Measurements from ENCODE around the gene ADIPOR2. TPM values are rescaled to one million over a fixed set of nuclear protein-coding genes. Genes with fewer than 3 reads are reported as not detected.

ADIPOR2 gene
- polyA plus RNA-seq, 2 of the 4 experiments (the other 2 are of a cell fraction), result 60.4 to 65.4 TPM

DNA sequence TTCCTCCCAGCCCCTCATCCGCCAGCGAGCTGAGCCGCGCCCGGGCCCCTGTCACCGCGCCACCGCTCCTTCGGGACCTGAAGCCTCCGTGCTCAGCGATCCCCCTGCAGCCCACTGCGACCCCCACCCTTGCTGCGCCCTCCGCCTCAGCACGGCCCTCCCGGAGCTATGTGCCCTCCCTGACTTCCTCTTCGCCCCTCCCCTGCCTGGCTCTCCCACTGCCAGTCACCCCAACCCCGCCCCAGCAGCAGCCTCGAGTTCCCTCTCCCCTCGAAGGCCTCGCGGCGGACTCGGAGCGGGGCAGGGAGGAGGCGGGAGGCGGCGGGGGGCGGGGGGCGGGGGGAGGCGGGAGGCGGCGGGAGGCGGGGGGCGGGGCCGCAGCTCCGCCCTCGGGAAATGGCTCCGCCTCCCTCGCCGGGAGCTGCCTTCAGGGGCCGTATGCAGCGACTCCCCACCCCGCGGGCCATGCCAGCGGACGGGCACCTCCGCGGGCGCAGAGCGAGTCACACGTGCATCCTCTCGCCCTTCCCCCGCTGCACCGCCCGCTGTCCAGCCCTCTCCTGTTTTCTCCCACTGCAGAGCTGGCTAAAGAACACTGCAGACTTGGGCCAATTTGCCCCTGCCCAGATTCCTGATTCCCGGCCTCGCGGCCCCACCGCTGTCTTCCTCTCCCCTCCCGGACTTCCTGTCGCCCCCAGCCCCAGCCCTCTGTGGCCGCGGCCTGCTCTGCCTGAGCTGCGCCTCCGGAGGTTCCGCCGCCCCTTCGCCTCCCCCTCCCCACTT lies 29.1 kb upstream of the ADIPOR2 start (continued):
- TF ChIP-seq PHF8 (IDR thresholded peaks at IDR 0.05; ENCODE audit: borderline replicate concordance, low read depth), result no peak
- TF ChIP-seq MAFK (IDR thresholded peaks at IDR 0.05; ENCODE audit: partially characterized antibody), result no peak
- no peak for TF ChIP-seq CEBPB (IDR thresholded peaks at IDR 0.05)
- TF ChIP-seq NPAS2 (CRISPR knock-in tag; IDR thresholded peaks at IDR 0.05; ENCODE audit: borderline replicate concordance), result peak; percentile 74
- TF ChIP-seq HOXA7 (CRISPR knock-in tag; IDR thresholded peaks at IDR 0.05), result no peak
- TF ChIP-seq JUN (IDR thresholded peaks at IDR 0.05), result peak in 1 of 2 experiments; percentile 52; a peak in 2 of 5 replicates
- TF ChIP-seq BHLHE40 (IDR thresholded peaks at IDR 0.05; ENCODE audit: low read depth, low read length), result peak; percentile 83
- TF ChIP-seq NR3C1 (IDR thresholded peaks at IDR 0.05), result no peak
- TF ChIP-seq RCOR1 (IDR thresholded peaks at IDR 0.05; ENCODE audit: low read depth, low read length), result no peak
- TF ChIP-seq TFCP2L1 (CRISPR knock-in tag; IDR thresholded peaks at IDR 0.05), result 0 out of 2 replicates have a peak, but pooled peaks have one; percentile 39
- TF ChIP-seq, protein P1, sequence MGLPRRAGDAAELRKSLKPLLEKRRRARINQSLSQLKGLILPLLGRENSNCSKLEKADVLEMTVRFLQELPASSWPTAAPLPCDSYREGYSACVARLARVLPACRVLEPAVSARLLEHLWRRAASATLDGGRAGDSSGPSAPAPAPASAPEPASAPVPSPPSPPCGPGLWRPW (IDR thresholded peaks at IDR 0.05), result no peak
- no peak for TF ChIP-seq JUNB (IDR thresholded peaks at IDR 0.05)
- TF ChIP-seq, protein P2, sequence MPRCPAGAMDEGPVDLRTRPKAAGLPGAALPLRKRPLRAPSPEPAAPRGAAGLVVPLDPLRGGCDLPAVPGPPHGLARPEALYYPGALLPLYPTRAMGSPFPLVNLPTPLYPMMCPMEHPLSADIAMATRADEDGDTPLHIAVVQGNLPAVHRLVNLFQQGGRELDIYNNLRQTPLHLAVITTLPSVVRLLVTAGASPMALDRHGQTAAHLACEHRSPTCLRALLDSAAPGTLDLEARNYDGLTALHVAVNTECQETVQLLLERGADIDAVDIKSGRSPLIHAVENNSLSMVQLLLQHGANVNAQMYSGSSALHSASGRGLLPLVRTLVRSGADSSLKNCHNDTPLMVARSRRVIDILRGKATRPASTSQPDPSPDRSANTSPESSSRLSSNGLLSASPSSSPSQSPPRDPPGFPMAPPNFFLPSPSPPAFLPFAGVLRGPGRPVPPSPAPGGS (IDR thresholded peaks at IDR 0.05), result no peak
- no peak for TF ChIP-seq SREBF2 (IDR thresholded peaks at IDR 0.05)
- TF ChIP-seq, protein P3, sequence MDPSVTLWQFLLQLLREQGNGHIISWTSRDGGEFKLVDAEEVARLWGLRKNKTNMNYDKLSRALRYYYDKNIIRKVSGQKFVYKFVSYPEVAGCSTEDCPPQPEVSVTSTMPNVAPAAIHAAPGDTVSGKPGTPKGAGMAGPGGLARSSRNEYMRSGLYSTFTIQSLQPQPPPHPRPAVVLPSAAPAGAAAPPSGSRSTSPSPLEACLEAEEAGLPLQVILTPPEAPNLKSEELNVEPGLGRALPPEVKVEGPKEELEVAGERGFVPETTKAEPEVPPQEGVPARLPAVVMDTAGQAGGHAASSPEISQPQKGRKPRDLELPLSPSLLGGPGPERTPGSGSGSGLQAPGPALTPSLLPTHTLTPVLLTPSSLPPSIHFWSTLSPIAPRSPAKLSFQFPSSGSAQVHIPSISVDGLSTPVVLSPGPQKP (IDR thresholded peaks at IDR 0.05; ENCODE audit: low read depth, low read length), result no peak
- TF ChIP-seq CHD4 (IDR thresholded peaks at IDR 0.05; ENCODE audit: borderline replicate concordance), result no peak

DNA sequence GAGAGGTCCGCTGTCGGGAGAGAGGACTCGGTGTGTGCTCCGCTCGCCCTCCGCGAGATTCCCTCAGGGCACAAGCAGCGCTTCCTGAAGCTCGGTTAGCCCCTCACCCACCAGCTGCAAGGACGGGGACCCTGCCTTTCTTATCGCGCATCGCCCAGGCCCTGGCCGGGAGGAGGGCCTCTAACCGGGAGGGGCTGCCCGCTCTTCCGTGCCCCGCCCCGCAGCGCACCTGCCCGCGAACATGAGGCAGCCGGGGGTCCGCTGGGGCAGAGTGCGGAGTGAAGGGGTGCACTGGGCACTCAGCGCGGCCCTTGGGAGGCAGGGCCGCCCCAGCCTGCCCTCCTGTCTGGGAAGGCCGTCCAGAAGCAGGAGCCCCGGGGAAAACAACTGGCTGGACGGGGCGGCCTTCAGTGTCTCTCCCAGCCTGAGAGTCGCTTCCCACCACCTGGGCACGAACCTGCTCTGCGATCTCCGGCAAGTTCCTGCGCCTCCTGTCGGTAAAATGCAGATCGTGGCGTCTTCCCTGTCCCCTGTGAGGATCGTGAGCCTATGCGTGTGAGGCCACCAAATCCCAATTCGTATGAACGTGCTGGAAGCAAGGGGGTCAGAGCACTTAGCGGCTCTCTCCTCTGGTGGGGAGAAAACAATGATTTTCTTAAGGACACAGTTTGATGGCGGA lies 28.0 kb upstream of the ADIPOR2 start:
- ATAC-seq, result peak; percentile 78 to 88
- no peak for TF ChIP-seq FOXS1 (CRISPR knock-in tag; IDR thresholded peaks at IDR 0.05)
- TF ChIP-seq, protein P1 (IDR thresholded peaks at IDR 0.05), result no peak
- TF ChIP-seq FOSL2 (IDR thresholded peaks at IDR 0.05), result no peak
- no peak for TF ChIP-seq FOSL2 (CRISPR knock-in tag; IDR thresholded peaks at IDR 0.05)
- TF ChIP-seq CBX2 (IDR thresholded peaks at IDR 0.05; ENCODE audit: borderline replicate concordance, low read depth), result no peak
- TF ChIP-seq, protein P4, sequence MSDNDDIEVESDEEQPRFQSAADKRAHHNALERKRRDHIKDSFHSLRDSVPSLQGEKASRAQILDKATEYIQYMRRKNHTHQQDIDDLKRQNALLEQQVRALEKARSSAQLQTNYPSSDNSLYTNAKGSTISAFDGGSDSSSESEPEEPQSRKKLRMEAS (IDR thresholded peaks at IDR 0.05), result peak; percentile 73
- no peak for TF ChIP-seq ZFP36 (IDR thresholded peaks at IDR 0.05; ENCODE audit: borderline replicate concordance, partially characterized antibody)
- TF ChIP-seq HOXB5 (CRISPR knock-in tag; IDR thresholded peaks at IDR 0.05), result no peak
- peak; percentile 37 for TF ChIP-seq SMC3 (IDR thresholded peaks at IDR 0.05)
- TF ChIP-seq HEYL (CRISPR knock-in tag; IDR thresholded peaks at IDR 0.05), result no peak
- TF ChIP-seq CBX8 (IDR thresholded peaks at IDR 0.05), result no peak
- no peak for TF ChIP-seq TP53 (CRISPR knock-in tag; IDR thresholded peaks at IDR 0.05)
- no peak for TF ChIP-seq MAZ (IDR thresholded peaks at IDR 0.05; ENCODE audit: borderline replicate concordance, low read depth, low read length)
- no peak for TF ChIP-seq EHF (CRISPR knock-in tag; IDR thresholded peaks at IDR 0.05)
- no peak for TF ChIP-seq TFCP2L1 (CRISPR knock-in tag; IDR thresholded peaks at IDR 0.05)
- TF ChIP-seq CHD4 (IDR thresholded peaks at IDR 0.05; ENCODE audit: borderline replicate concordance), result no peak; the same call in 1 of the 2 replicates
- TF ChIP-seq, protein P5, sequence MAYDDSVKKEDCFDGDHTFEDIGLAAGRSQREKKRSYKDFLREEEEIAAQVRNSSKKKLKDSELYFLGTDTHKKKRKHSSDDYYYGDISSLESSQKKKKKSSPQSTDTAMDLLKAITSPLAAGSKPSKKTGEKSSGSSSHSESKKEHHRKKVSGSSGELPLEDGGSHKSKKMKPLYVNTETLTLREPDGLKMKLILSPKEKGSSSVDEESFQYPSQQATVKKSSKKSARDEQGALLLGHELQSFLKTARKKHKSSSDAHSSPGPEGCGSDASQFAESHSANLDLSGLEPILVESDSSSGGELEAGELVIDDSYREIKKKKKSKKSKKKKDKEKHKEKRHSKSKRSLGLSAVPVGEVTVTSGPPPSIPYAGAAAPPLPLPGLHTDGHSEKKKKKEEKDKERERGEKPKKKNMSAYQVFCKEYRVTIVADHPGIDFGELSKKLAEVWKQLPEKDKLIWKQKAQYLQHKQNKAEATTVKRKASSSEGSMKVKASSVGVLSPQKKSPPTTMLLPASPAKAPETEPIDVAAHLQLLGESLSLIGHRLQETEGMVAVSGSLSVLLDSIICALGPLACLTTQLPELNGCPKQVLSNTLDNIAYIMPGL (CRISPR knock-in tag; IDR thresholded peaks at IDR 0.05; ENCODE audit: borderline replicate concordance), result no peak
- no peak for TF ChIP-seq HDAC2 (IDR thresholded peaks at IDR 0.05)
- no peak for TF ChIP-seq RCOR1 (IDR thresholded peaks at IDR 0.05; ENCODE audit: low read depth, low read length)
- no peak for TF ChIP-seq CEBPB (IDR thresholded peaks at IDR 0.05)
- peak; percentile 33 to 36; a peak in 4 of 5 replicates for TF ChIP-seq RAD21 (conservative IDR thresholded peaks at IDR 0.05 in 1 of 2, IDR thresholded peaks at IDR 0.05 in 1 of 2)
- TF ChIP-seq KDM5A (IDR thresholded peaks at IDR 0.05), result no peak
- TF ChIP-seq EHMT2 (IDR thresholded peaks at IDR 0.05; ENCODE audit: low read depth), result no peak

More for the DNA sequence above, 28.0 kb upstream of the ADIPOR2 start:
- Histone ChIP-seq H3K4me1 (peaks cover 22% of the 10 kb centered on the region; the same call in 2 of the 3 replicates), H3K4me3 (peak overlapping the region; percentile 65), H3K4me2 (peak overlapping the region; percentile 98), H3K27ac (peak overlapping the region; percentile 71 to 94), H3K9me3 (no peaks in the 10 kb centered on the region)
- DNase-seq (ENCODE audit: low read depth in 1 of 2, low spot score in 1 of 2), result peak; percentile 67 to 91
- POLR2A ChIA-PET, result interaction anchor here (1.4 kb wide), 1 partner anchor 14 kb away, joined by 4 read pairs; no protein-coding TSS in a partner anchor
- 16% methylated on average over 19 of the region's 46 CpGs for WGBS (ENCODE audit: missing lambda C conversion rate)
- FAIRE-seq, result no peak
- CTCF ChIA-PET, result interaction anchor here (3.5 to 16.2 kb wide), 2 partner anchors 10 to 130 kb away, joined by 14 to 483 read pairs; no protein-coding TSS in a partner anchor
